Raji (cell line): ENCODE data around the gene RAMP2.

ENCODE experiments used
- POLR2A ChIP-seq: IDR thresholded peaks from 2 replicates; pipeline ENCODE4 v1.6.1; 2011; ENCODE audit warnings: low read depth, low read length, control low read depth; ENCODE audit not compliant: insufficient read depth

RAMP2 gene

GRCh38 chr17:42781639-42782165, 20.7 kb downstream of the RAMP2 start:
- no peak for TF ChIP-seq POLR2A

- no peak for TF ChIP-seq POLR2A
Observed at GRCh38 chr17:42782166-42783061, 21.4 kb downstream of the RAMP2 start.

- TF ChIP-seq POLR2A: no peak
Observed at GRCh38 chr17:42783062-42783790, 22.2 kb downstream of the RAMP2 start.

GRCh38 chr17:42783791-42784138, 22.7 kb downstream of the RAMP2 start:
- no peak for TF ChIP-seq POLR2A

- no peak for TF ChIP-seq POLR2A
Observed at GRCh38 chr17:42784409-42784808, 23.4 kb downstream of the RAMP2 start.

GRCh38 chr17:42784811-42785592, 24.0 kb downstream of the RAMP2 start:
- TF ChIP-seq POLR2A: no peak

- TF ChIP-seq POLR2A: no peak
Observed at GRCh38 chr17:42787266-42787665, 26.2 kb downstream of the RAMP2 start.

GRCh38 chr17:42791948-42792347, 30.9 kb downstream of the RAMP2 start:
- TF ChIP-seq POLR2A: no peak

GRCh38 chr17:42792545-42792944, 31.5 kb downstream of the RAMP2 start:
- no peak for TF ChIP-seq POLR2A

- TF ChIP-seq POLR2A: no peak
Observed at GRCh38 chr17:42795061-42795460, 34.0 kb downstream of the RAMP2 start.

GRCh38 chr17:42795465-42795864, 34.4 kb downstream of the RAMP2 start:
- no peak for TF ChIP-seq POLR2A

GRCh38 chr17:42796066-42796758, 35.2 kb downstream of the RAMP2 start:
- no peak for TF ChIP-seq POLR2A

- no peak for TF ChIP-seq POLR2A
Observed at GRCh38 chr17:42797067-42798007, 36.3 kb downstream of the RAMP2 start.

- TF ChIP-seq POLR2A: no peak
Observed at GRCh38 chr17:42798011-42798382, 37.0 kb downstream of the RAMP2 start.
